NCI-H1436 treated with DMSO at 0.1 percent for 48 hours (cell line): ENCODE results near the gene PLD3.
"Not testable (repeated sequence)": the region's sequence is repeated elsewhere in the genome, so short reads cannot be mapped to it uniquely, and the experiment has no call there.

Experiments used
- DNase-seq: peaks from one replicate; lab custom pipeline; 2025; lab: John Stamatoyannopoulos, UW

The PLD3 gene

DNA sequence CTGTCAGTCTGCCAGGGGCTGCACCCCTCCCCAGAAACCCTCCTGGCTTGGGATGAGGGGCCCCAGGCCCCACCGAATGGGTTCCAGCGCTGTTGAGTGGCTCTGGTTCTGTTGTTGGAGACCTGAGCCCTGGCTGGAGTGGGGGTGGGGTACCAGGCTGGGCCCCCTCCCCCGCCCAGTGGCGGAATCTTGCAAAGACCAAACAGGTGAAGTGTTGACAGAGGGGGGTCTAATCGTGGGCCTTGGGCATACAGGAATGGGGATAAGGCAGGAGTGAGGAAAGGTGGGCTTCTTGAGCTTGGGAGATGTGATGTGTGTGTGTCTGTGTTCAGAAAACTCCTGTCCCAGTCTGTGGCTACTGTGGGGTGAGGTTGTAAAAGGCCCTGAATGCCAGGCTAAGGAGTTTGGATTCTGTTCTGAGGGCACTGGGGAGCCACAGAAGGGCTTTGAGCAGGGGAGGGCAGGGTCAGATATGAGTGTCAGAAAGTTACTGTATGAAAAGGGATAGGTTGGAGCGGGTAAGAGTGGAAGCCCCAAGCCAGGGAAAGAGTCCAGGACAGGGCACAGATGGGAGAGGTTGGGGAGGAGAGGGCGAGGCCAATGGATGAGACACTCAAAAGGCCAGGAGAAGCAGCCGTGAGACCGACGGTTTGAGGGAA is 41.7 kb downstream of the PLD3 start, which contains the start of gene HIPK4:
HIPK4 (minus strand) TSS at position 98 of the 659 bp plus-strand sequence. CDS start 279 bp downstream, outside the sequence.
- no peak for DNase-seq

DNA sequence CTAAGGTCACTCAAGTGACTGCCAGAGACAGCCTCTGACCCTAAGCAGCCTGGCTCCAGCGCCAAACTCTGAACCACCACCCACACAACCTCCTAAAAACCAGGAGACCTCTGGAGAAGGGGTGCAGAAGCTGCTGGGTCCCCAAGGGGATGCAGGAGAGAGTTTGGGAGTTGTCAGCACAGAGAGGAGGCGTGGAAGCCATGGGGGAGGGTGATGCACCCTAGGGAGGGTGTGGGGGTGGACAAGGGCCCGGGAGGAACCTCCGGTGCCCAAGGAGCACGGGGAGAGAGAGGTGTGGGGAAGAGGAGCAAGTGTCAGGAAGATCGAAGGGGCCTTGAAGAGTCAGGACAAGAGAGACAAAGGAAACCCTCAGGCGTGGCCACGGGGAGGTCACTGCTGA is 43.6 kb downstream of the PLD3 start:
- no peak for DNase-seq

DNA sequence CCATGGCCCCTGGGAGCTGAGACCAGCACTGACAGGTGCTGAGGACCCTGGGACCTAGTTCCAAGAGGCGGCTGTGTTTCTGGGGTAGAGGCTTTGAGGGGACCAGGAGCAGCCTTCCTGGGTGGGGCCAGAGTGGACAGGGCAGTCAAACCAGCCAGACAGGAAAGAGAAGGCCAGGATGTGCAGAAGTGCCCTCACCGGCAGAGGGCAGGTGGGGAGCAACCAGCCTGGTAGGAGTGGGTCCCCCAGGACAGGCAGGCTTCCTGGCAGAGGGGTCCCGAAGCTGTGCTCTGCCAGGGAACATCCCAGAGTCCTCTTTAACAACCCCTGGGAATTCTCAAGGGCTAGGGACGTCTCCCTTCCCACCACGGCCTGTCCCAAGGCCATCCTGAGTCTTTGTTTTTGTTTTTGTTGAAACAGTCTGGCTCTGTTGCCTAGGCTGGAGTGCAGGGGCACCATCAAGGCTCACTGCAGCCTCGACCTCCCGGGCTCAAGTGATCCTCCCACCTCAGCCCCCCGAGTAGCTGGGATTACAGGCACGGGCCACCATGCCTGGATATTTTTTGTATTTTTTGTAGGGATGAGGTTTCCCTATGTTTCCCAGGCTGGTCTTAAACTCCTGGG is 44.5 kb downstream of the PLD3 start:
- DNase-seq = no peak

DNA sequence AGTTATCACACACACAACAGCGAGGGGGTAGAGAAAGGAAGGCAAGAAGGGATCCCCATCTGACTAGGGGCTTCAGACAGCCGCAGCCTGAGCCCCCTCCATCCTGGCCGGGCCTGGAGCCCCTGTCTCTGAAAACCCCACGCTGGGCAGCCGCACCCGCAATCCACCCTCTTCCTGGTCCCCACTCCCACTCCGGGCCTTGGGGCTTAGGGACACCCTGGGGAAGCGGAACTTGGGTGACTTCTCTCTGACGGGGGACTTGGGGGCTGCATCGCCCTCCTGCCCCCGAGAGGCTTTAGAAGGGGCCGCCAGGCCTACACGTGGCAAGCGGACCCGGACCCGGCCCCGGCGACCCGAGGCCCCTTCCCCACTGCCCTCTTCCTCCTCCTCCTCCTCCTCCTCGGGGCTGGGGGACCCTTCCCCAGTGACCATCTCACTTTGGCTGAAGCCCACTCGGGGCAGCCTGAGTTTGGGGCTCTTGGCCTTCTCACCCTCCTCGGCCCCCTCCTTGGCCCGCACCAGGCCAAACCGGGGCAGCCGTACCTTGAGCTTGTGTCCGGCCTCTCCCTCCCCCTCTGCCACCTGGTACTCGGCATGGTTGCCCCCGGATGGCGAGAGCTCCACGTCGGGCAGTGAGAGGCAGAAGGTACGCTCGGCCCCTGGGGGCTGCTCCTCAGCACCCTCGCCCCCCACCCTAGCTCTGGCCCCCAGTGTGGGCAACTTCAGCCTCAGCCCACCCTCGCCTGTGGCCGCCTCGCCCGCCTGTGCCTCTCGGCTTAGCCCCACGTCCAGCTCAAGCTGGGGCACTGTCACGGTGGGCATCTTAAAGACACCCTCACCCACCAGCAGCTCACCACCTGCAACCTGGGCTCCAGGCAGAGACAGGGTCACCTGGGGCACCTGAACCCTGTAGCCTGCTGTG is 45.7 kb downstream of the PLD3 start:
- DNase-seq = no peak

DNA sequence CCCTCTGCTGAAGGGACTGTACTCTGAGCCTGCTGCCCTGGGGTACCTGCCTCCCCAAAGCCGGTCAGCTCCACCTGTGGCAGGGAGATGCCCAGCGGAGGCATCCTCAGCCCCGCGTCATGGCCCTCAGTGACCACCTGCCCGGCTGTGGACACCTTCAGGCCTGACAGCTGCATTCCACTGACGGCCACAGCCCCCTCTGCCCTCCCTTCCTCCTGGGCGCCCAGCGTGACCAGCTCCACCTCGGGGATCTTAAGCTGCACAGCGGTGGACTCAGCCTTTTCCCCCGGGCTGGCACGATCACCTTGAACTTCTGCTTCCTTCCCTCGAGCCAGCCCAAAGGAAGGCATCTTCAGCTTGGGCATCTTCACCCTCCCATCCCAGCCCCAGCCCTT is 46.3 kb downstream of the PLD3 start:
- DNase-seq = no peak

DNA sequence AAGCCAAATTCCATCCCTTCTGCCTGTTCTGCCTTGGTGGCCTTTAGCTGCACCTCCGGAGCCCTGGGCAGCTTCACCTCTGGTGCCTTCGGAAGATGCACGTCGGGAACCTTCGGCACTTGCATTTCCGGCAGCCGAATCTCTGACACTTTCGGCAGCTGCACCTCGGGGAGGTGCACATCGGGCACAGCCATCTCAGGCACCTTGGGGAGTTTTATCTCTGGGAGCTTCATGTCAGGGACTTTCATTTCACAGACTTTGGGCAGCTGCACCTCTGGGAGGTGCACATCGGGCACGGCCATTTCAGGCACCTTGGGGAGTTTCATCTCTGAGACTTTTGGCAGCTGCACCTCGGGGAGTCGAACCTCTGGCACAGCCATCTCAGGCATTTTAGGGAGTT is 47.5 kb downstream of the PLD3 start:
- no peak for DNase-seq

DNA sequence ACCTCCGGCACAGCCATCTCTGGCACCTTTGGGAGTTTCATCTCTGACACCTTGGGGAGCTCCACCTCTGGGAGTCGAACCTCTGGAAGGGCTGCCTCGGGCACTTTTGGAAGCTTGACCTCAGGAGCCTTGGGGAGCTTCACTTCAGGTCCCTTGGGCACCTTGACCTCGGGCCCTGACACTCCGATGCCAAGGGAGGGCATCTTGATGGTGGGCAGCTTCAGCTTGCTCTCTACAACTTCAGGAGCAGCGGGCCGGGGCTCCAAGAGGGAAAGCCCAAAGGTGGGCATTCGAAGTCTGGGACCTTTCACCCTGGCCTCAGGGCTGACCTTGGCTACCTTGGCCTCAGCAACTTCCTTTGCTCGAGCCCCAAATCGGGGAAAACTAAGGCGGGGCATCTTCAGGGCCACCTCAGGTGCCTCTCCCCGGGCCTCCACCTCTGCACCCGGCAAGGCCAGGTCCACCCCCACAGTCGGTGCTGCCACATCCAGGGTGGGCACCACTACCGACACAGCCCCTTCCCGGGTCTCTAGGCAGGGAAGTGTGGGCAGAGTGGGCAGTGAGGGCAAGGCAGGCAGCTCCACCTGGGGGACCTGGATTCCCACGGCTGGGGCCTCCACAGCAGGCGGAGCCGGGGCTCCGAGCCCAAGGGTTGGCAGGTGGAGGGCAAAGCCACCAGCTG is 48.5 kb downstream of the PLD3 start:
- DNase-seq = no peak

DNA sequence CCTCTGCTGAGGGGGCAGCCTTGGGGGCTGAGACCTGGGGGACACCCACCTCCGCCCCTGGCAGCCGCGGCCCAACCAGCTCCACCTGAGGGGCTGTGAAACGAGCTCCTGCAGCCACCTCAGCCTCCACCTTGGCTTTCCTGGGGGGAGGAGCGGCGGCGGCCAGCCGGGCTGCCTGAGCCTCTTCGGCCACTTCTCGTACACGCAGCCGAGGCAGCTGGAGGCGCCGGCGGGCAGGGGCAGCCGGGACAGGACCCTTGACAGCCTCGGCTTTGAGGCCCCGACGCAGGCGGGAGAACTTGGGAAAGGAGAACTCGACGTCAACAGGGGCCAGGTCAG is 49.0 kb downstream of the PLD3 start:
- no peak for DNase-seq

DNA sequence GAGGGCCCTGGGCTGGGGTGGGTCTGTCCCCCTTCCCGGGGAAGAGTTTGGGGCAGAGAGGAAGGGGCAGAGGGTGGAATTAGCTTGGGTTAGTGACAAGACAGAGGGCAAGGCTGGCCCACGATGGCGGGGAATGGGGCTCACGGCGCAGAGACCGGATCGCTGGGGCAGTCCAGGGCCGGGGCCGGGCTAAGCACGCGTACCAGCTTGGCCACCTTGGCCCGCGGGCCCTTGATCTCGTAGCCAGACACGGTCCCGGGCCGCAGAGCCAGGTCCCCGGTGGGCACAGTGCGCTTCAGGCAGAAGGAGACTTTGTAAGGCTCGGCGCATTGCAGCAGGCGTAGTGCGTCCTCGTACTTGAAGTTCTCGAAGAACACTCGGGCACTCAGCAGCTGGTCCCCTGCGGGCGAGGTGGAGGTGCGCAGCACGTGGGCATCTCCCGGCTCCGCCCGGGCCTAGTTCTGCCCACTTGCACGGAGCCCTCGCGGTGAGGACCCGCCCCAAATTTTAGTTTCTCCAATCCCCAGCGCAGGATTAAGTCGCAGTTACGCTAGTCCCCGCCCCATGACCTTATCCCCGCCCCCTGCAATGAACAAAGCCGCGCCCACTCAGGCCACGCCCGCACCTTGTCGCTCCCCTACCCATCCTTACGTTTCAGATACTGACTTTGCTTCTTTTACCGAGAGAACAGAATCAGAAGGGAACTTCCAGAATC is 50.1 kb downstream of the PLD3 start:
- DNase-seq = no peak

DNA sequence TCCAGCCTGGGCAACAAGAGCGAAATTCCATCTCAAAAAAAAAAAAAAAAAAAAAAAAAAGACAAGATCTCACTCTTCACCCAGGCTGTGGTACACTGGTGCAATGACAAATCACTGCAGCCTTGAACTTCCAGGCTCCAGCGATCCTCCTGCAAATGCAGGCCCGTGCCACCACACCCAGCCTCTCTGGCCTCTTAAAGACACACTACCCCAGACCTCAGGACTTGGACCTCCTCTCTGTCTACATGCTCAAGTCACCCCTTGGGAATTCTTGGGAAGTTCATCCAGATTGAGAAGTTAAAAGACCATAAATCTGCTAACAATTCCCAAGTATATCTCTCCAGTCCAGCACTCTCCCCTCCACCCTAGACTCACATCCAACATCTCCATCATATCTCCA is 52.1 kb downstream of the PLD3 start:
- DNase-seq = no peak

DNA sequence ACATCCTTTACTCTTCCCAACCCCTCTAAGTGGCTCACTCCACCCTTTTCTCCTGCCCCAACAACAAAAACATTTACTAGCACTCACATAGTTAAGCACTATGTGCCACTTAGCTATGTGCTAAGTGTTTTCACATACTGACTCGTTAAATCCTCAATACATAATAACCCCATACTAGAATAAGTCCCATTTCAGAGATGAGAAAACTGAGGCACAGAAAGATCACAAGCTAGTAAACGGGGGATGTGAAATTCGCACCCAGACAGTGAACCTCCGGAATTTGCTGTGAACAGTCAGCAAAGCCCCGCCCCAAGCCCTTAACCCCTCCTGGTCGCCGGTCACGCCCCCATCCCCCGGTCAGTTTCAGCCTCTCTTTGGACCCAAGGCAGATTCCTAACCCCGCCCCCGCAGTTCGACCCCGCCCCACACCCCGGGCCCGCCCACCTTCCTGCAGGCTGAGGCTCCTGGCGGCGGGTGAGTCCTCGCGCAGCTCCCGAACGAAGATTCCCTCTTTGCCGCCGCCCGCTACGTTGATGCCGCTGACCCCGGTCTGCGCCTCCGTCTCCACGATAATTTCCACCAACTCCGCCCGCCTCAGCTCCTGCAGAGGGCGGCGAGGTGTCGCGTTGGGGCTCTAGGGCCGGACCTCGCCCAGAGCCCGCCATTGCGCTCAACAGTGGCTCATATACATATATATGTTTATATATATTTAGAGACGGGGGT is 54.9 kb downstream of the PLD3 start:
- no peak for DNase-seq

DNA sequence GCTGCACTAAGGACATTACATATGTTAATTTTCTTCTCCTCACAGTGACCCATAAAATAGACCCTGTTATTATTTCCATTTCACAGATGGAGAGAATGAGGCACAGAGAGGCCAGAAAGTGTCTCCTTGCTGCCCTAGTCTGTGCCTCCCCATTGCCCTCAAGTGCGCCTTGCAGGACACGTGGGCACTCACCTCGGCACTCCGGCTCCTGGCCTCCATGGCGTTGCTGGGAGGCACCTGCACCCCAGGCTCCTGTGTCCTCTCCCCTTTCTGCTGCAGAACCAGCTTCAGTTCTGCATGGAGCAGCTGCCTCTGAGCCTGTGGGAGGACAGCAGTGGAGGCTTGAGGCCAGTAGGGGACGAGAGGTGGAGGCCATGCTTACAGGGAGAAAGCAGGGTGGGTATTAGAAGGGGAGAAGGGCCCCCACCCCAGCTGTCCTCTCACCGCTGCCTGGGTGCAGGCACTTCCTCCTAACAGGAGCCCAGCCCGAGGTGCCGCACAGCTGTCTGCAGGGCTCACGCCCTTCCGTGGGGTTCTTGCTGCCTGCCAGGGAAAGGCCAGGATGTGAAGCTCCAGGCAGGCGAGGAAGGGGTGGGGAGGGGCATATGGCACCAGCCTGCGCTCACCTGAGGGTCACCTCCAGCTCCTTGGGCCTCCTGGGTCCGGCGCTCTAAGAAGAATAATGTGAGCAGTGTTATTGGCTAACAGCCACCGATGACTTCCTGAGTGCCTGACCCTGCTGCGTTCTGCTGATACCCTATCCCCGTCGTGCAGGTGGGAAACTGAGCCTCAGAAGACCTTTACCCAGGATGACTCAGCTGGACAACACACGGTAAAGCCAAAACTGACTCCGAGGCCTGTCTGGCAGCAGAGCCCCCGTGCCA is 59.5 kb downstream of the PLD3 start:
- DNase-seq = no peak

DNA sequence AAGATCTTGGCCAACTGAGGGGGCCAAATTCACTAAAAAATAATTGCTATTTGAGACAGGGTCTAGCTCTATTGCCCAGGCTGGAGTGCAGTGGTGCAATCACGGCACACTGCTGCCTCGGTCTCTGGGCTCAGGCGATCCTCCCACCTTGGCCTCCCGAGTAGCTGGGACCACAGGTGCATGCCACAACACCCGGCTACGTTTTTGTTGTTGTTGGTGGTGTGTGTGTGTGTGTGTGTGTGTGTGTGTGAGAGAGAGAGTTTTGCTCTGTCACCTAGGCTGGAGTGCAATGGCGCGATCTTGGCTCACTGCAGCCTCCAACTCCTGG is 60.1 kb downstream of the PLD3 start:
- DNase-seq = not testable (repeated sequence)

DNA sequence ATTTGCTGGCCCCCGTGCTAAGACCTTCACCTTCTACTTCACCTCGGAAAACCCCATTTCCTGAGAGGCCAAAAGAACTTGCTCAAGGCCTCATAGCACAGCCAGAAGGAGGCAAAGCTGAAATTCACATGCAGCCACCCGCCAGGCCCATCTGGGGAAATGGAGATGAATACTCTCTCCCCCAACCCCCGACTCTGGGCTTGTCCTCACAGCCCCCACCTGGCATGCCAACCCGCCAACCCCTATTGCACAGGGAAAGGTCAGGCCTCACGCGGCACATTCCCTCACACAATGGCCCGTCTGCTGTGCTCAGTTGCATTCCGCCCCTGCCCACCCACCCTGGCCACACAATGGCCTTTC is 61.5 kb downstream of the PLD3 start:
- DNase-seq = no peak

DNA sequence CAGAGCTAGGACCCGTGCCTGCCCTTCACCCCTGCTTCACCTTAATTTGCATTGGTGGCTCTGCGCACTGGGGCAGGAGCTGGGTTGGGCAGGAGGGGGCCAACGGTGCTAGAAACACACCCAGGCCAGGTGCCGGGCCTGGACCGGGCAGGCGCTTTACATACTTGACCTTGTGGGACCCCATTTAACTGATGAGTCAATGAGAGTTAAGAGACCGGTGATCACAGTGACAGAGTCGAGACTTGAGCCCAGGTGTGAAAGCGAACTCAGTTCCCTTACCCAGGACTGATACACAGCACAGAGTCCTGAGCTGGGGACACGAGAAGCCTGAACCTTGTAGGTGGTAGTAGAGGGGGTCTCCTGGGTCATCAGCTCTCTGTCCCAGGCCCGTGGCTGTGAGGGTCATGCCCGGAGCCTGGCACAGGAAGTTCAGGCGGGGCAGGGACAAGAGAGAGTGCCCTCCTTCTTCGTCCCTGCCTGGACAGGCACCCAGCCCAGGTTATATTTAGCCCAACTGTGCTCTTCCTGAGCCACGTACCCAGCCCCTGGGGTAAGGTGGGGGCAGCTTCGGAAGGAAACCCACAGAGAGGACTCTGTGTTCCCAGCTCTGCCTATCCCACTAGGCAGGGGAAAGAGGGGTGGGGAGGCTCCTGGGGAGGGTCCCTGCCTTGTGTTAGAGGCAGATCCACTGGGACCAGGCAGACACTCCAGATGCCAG is 62.8 kb downstream of the PLD3 start:
- no peak for DNase-seq

DNA sequence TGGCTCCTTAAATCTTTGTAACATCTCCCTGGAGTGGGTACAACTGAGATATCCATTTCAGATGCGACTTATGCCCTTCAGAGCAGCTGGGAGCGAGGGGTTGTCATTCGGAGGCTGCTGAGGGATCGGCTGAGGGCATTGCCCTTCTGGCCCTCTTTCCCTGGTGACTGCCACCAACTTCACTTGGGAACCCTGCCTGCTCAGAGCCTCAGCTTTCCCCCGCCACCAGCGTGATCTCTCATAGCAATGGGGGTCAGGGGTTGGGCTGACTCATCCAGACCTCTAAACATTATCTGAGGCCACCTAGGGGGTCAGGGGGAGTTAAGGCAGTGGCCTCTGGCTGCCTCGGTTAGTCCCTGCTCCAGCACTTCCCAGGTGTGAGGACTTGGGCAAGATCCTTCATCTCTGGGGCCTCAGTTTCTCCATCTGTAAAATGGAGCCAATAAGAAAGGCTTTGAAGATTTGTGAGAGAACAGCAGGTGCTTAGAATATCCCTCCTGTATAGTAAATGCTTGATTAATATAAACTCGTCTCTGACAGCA is 63.5 kb downstream of the PLD3 start:
- DNase-seq = no peak

DNA sequence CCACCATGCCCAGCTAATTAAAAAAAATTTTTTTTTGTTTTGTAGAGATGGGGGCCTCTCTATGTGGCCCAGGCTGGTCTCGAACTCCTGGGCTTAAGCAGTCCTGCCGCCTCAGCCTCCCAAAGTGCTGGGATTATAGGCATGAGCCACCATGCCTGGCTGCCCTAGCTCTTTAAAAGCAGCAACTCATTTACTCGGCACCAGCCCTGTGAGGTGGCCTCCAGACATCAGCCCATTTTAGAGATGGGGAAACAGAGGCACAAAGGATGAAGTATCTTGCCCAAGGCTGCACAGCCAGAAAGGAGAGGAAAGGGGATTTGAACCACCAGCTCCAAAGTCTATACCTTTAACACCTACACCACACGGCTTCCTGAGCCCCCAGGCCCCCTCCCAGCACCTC is 64.4 kb downstream of the PLD3 start:
- no peak for DNase-seq

DNA sequence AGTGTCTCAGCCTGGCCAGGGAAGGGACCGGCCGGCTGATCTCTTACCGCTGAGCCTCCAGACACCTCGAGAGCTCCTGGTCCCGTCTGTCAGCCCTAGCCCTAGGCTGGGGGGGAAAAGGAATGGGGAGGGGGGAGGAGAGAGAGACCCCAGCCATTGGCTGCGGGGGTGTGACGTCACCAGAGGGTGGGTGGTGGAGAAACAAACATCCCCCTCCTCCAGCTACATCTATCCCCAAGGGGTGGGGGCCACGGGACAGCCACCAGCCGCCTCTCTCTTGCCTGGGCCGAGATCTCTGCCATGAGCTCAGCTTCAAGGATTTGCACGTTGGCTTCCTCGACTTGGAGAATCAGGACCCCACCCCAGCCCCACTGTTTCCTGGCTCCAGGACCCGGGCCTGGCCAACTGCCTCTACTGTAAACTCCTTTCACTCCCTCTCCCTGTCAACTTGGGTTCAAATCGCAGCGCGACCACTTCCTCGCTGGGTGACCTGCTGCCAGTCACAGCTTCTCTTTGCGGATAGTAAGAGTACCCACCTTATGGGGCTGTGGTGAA is 64.9 kb downstream of the PLD3 start, which contains the start of gene PRX:
PRX (minus strand) TSS at position 88 of the 555 bp plus-strand sequence. CDS start 5,446 bp downstream, outside the sequence.
- DNase-seq = no peak
